Measurements from ENCODE around the gene LY9. TPM values are rescaled to one million over a fixed set of nuclear protein-coding genes. Genes with fewer than 3 reads are reported as not detected.

Gene LY9
- total RNA-seq, 4 donors from 2014 or later = 0.34 to 3.5 (median 1.2) TPM; not detected in 1

- 94% methylated on average over 2 of the region's 2 CpGs for WGBS
- no peaks in the 10 kb centered on the region for H3K9me3 ChIP-seq
- no peaks in the 10 kb centered on the region for H3K27me3 ChIP-seq
- no peaks in the 10 kb centered on the region for H3K4me1 ChIP-seq
- H3K27ac ChIP-seq = no peak overlapping the region
- TF ChIP-seq POLR2A (IDR thresholded peaks at IDR 0.05) (no peak), POLR2AphosphoS5 (IDR thresholded peaks at IDR 0.05) (no peak), EP300 (IDR thresholded peaks at IDR 0.05) (no peak), CTCF (IDR thresholded peaks at IDR 0.05) (no peak)
- DNase-seq (ENCODE audit: low spot score in 2 of 2) = no peak
- H3K4me3 ChIP-seq = no peak overlapping the region
- no peaks in the 10 kb centered on the region for H3K36me3 ChIP-seq
Observed at GRCh38 chr1:160798439-160798838, 2.5 kb downstream of the LY9 start.

- TF ChIP-seq POLR2AphosphoS5 (IDR thresholded peaks at IDR 0.05) = no peak
- TF ChIP-seq EP300 (IDR thresholded peaks at IDR 0.05) = no peak
- TF ChIP-seq POLR2A (IDR thresholded peaks at IDR 0.05) = no peak
- TF ChIP-seq CTCF (IDR thresholded peaks at IDR 0.05) = no peak
- 86% methylated on average over 5 of the region's 5 CpGs for WGBS
- no peak overlapping the region for H3K27ac ChIP-seq
- H3K27me3 ChIP-seq = no peaks in the 10 kb centered on the region
- no peak overlapping the region for H3K4me3 ChIP-seq
- H3K4me1 ChIP-seq = no peaks in the 10 kb centered on the region
- no peaks in the 10 kb centered on the region for H3K36me3 ChIP-seq
- DNase-seq (ENCODE audit: low spot score in 2 of 2) = no peak
- H3K9me3 ChIP-seq = no peaks in the 10 kb centered on the region
Observed at GRCh38 chr1:160799641-160800040, 3.7 kb downstream of the LY9 start.

- no peak for DNase-seq (ENCODE audit: low spot score in 2 of 2)
- H3K9me3 ChIP-seq = no peaks in the 10 kb centered on the region
- H3K36me3 ChIP-seq = no peaks in the 10 kb centered on the region
- no peaks in the 10 kb centered on the region for H3K27me3 ChIP-seq
- WGBS = 100% methylated on average over 1 of the region's 1 CpG
- H3K4me3 ChIP-seq = no peak overlapping the region
- TF ChIP-seq POLR2AphosphoS5 (IDR thresholded peaks at IDR 0.05) (no peak), POLR2A (IDR thresholded peaks at IDR 0.05) (no peak), CTCF (IDR thresholded peaks at IDR 0.05) (no peak), EP300 (IDR thresholded peaks at IDR 0.05) (no peak)
- H3K27ac ChIP-seq = no peak overlapping the region
- H3K4me1 ChIP-seq = no peaks in the 10 kb centered on the region
Observed at GRCh38 chr1:160800142-160800541, 4.2 kb downstream of the LY9 start.

GRCh38 chr1:160800645-160801408 is 4.9 kb downstream of the LY9 start:
- no peak for TF ChIP-seq EP300 (IDR thresholded peaks at IDR 0.05)
- H3K4me1 ChIP-seq = no peaks in the 10 kb centered on the region
- H3K27me3 ChIP-seq = no peaks in the 10 kb centered on the region
- 64% methylated on average over 4 of the region's 4 CpGs for WGBS
- H3K4me3 ChIP-seq = no peak overlapping the region
- H3K36me3 ChIP-seq = no peaks in the 10 kb centered on the region
- no peak for DNase-seq (ENCODE audit: low spot score in 2 of 2)
- H3K27ac ChIP-seq = no peak overlapping the region
- H3K9me3 ChIP-seq = no peaks in the 10 kb centered on the region

GRCh38 chr1:160801836-160802580 is 6.0 kb downstream of the LY9 start:
- no peak for TF ChIP-seq POLR2AphosphoS5 (IDR thresholded peaks at IDR 0.05)
- TF ChIP-seq EP300 (IDR thresholded peaks at IDR 0.05) = no peak
- TF ChIP-seq CTCF (IDR thresholded peaks at IDR 0.05) = no peak
- TF ChIP-seq POLR2A (IDR thresholded peaks at IDR 0.05) = no peak
- Histone ChIP-seq H3K36me3 (no peaks in the 10 kb centered on the region), H3K27ac (no peak overlapping the region), H3K4me3 (no peak overlapping the region), H3K9me3 (peaks cover 7% of the 10 kb centered on the region), H3K4me1 (no peaks in the 10 kb centered on the region), H3K27me3 (no peaks in the 10 kb centered on the region)
- 94% methylated on average over 37 of the region's 43 CpGs for WGBS
- peak in 1 of 2 donors; percentile 45 for DNase-seq (ENCODE audit: low spot score in 2 of 2)

Data from suprapubic skin (tissue), 4 donors.